Heart left ventricle (tissue), 13 donors: Measurements from ENCODE around the gene TMEFF1.

Experiments
- POLR2A ChIP-seq, 2 donors: fragments of 450-650 bp; IDR thresholded peaks; one replicate each; pipeline ENCODE4 v1.6.1; 2017; ENCODE audit warnings: antibody characterized with exemption in 2 of 2, mild to moderate bottlenecking in 2 of 2, moderate library complexity in 2 of 2
- TF ChIP-seq, protein P1 (sequence below), 12 donors: fragments of 200-600 bp; sonication (generic) in 4 of 12; IDR thresholded peaks; one replicate each; pipeline versions ENCODE4 v1.5.0 to v1.8.0; 2018 to 2022; ENCODE audit warnings: antibody characterized with exemption in 12 of 12, mild to moderate bottlenecking in 5 of 12
- donor health status: ischemic (EF 13 %, LVEDD 7.1; RV severe dilation, severe dysfunction).
- donor health status: DM: no; HTN: yes; CAD: no.
- donor health status: DM: no; HTN: no; CAD: no.
- donor health status: ischemic (EF 25% LVEDD 6.9; RV normal size, moderate dysfunction).
- donor health status: ischemic (EF 25% LVEDD 5.7; RV mildly dilated, moderate dysfunction).
- donor health status: ischemic (EF 35%, LVEDD 5.7; RV mildly dilated, moderate dysfunction).
- donor health status: nonischemic (EF 11% LVEDD 7.7; RV severe dilation, severe dysfunction).
- donor health status: DM: yes; HTN: yes; CAD: no.
- donor health status: PGD.
- donor health status: ischemic (EF 29% LVEDD 5.4; RV normal size, mild dysfunction).
- donor health status: nonischemic (EF 23%, LVEDD 6.1; RV moderate dilation, normal function).

DNA sequence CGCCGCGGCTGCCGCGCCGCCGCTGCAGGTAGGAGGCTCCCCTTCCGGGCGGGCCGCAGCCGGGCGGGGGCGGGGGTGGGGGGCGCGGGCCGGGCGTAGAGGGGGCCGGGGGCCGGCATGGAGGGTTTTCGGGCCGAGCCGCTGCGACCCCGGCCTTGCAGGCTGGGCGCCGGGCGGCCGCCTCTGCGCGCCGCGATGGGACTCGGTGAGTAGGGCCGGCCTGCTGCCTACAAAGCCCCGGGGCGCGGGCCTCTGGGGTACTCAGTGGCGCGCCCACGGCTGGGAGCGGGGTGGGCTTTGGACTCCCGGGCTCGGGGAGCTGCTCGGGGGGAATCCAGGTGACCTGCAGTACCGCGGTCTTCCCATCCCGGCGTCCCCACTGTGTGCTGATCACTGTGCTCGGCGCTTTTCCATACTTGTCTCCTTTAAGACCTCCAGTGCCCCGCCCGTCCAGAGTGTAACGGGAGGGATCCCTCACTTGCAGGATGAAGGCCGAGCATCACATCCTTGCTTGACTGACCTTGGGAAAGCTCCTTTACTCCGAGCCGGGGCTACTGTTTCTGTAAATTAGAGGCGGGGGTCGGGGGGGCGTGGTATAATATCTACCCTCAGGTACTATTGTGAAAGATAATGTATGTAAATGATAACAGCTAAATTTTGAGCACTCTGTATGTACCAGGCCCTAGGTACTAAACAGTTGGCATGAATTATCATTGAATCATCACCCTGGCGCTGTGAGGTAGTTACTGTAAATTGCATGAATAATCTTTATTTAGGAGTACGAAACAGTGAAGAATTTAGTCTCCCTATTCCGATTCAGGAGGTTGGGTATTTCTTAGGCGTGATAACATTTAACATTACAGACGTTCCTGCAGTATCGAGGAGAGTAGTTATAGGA is 45.3 kb upstream of the TMEFF1 start:
- no peak for TF ChIP-seq POLR2A (IDR thresholded peaks at IDR 0.05)
- TF ChIP-seq, protein P1, sequence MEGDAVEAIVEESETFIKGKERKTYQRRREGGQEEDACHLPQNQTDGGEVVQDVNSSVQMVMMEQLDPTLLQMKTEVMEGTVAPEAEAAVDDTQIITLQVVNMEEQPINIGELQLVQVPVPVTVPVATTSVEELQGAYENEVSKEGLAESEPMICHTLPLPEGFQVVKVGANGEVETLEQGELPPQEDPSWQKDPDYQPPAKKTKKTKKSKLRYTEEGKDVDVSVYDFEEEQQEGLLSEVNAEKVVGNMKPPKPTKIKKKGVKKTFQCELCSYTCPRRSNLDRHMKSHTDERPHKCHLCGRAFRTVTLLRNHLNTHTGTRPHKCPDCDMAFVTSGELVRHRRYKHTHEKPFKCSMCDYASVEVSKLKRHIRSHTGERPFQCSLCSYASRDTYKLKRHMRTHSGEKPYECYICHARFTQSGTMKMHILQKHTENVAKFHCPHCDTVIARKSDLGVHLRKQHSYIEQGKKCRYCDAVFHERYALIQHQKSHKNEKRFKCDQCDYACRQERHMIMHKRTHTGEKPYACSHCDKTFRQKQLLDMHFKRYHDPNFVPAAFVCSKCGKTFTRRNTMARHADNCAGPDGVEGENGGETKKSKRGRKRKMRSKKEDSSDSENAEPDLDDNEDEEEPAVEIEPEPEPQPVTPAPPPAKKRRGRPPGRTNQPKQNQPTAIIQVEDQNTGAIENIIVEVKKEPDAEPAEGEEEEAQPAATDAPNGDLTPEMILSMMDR (IDR thresholded peaks at IDR 0.05), result no peak
